ENCODE measurements around the gene DNAH10. TPM values are rescaled to one million over a fixed set of nuclear protein-coding genes. Genes with fewer than 3 reads are reported as not detected.

Gene DNAH10
- total RNA-seq, 1 donor from 2014 or later, result 0.16 TPM

DNA sequence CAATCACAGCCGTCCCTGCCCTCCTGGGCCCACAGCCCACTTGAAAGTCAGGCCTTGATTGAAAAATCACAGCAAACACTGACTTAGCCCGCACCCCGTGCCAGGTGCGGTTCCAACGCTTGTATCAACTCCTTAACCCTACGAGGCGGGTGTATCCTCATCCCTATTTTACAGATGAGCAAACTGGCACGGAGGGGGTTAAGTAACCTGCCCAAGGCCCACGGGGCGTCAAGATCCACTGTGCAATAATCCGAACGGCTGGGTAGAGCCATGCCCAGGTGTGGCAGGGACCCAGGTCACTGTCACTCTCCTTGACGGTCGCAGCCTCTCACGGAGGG, 583 bp downstream of the DNAH10 start:
- H3K4me3 Mint-ChIP-seq (ENCODE audit: unreplicated experiment), result peak overlapping the region; percentile 62

DNA sequence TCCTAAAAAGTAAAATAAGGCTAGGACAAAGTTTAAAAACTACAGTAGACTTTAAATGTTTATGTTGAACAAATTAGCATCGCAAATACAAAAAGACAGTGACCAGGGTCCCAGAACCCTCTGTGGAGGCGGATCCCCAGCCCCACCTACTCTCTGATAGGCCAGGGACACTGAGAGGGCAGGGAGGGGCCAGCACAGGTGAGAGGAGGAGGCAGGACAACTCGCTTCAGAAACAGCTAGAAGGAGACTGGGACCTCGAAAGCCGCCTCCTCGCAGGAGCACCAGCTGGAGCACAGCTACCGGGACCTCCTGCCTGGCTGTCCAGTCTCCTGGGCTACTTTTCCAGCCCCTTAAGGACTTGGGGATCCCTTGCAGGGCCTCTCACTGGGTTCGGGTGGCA, 992 bp downstream of the DNAH10 start:
- H3K36me3 Mint-ChIP-seq (ENCODE audit: unreplicated experiment), result peaks cover 6% of the 10 kb centered on the region
- no peak overlapping the region for H3K27ac Mint-ChIP-seq (ENCODE audit: unreplicated experiment)
- H3K27me3 Mint-ChIP-seq (ENCODE audit: unreplicated experiment), result peaks cover 6% of the 10 kb centered on the region
- H3K4me3 Mint-ChIP-seq (ENCODE audit: unreplicated experiment), result no peak overlapping the region
- no peak for DNase-seq (ENCODE audit: extremely low spot score, unreplicated experiment)
- H3K9me3 Mint-ChIP-seq (ENCODE audit: unreplicated experiment), result no peaks in the 10 kb centered on the region
- H3K4me1 Mint-ChIP-seq (ENCODE audit: unreplicated experiment), result peaks cover 9% of the 10 kb centered on the region
- TF ChIP-seq, protein P1, sequence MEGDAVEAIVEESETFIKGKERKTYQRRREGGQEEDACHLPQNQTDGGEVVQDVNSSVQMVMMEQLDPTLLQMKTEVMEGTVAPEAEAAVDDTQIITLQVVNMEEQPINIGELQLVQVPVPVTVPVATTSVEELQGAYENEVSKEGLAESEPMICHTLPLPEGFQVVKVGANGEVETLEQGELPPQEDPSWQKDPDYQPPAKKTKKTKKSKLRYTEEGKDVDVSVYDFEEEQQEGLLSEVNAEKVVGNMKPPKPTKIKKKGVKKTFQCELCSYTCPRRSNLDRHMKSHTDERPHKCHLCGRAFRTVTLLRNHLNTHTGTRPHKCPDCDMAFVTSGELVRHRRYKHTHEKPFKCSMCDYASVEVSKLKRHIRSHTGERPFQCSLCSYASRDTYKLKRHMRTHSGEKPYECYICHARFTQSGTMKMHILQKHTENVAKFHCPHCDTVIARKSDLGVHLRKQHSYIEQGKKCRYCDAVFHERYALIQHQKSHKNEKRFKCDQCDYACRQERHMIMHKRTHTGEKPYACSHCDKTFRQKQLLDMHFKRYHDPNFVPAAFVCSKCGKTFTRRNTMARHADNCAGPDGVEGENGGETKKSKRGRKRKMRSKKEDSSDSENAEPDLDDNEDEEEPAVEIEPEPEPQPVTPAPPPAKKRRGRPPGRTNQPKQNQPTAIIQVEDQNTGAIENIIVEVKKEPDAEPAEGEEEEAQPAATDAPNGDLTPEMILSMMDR (IDR thresholded peaks at IDR 0.05), result no peak

More for the DNA sequence above, 583 bp downstream of the DNAH10 start:
- DNase-seq (ENCODE audit: extremely low spot score, unreplicated experiment), result no peak
- Mint-ChIP-seq H3K9me3 (ENCODE audit: unreplicated experiment) (no peaks in the 10 kb centered on the region), H3K27ac (ENCODE audit: unreplicated experiment) (no peak overlapping the region), H3K4me1 (ENCODE audit: unreplicated experiment) (peaks cover 13% of the 10 kb centered on the region), H3K36me3 (ENCODE audit: unreplicated experiment) (peaks cover 10% of the 10 kb centered on the region), H3K27me3 (ENCODE audit: unreplicated experiment) (peaks cover 6% of the 10 kb centered on the region)
- TF ChIP-seq, protein P1 (IDR thresholded peaks at IDR 0.05), result no peak

DNA sequence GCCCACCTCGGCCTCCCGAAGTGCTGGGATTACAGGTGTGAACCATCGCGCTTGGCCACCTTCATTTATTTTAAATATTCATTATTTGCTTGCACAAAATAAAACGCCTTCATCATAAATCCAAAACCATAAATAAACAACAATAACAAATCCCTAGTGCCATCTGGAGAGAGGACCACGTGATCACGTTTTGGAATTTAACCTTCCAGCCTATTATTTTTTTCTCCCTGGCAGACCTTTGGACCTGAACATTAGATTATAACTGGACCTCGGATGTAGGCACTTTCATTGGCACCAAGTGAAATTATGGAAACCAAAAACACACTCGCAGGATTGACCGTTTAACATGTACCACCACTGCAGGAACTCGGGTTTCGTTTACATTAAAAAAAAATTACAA, 2.0 kb downstream of the DNAH10 start:
- no peak for DNase-seq (ENCODE audit: extremely low spot score, unreplicated experiment)
- Mint-ChIP-seq H3K9me3 (ENCODE audit: unreplicated experiment) (no peaks in the 10 kb centered on the region), H3K27me3 (ENCODE audit: unreplicated experiment) (peaks cover 6% of the 10 kb centered on the region), H3K36me3 (ENCODE audit: unreplicated experiment) (peaks cover 4% of the 10 kb centered on the region), H3K4me3 (ENCODE audit: unreplicated experiment) (no peak overlapping the region), H3K4me1 (ENCODE audit: unreplicated experiment) (peaks cover 7% of the 10 kb centered on the region), H3K27ac (ENCODE audit: unreplicated experiment) (no peak overlapping the region)
- TF ChIP-seq, protein P1 (IDR thresholded peaks at IDR 0.05), result no peak

DNA sequence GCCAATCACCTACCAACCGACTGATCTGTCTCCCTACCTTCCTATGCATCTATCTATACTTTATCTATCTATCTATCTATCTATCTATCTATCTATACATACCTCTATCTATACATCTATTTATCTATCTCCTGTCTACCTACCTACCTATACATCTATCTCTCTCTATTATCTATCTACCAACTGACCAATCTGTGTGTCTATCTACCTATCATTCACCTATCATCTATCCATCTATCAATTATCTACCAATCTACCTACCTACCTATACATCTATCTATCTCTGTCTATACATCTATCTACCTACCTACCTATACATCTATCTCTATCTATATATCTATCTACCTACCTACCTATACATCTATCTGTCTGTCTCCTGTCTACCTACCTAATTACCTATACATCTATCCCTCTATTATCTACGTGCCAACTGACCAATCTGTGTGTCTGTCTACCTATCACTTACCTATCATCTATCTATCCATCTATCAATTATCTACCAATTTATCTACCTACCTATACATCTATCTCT, 3.5 kb downstream of the DNAH10 start:
- Mint-ChIP-seq H3K27me3 (ENCODE audit: unreplicated experiment) (peaks cover 6% of the 10 kb centered on the region), H3K27ac (ENCODE audit: unreplicated experiment) (no peak overlapping the region), H3K4me1 (ENCODE audit: unreplicated experiment) (peaks cover 7% of the 10 kb centered on the region), H3K9me3 (ENCODE audit: unreplicated experiment) (no peaks in the 10 kb centered on the region), H3K4me3 (ENCODE audit: unreplicated experiment) (no peak overlapping the region), H3K36me3 (ENCODE audit: unreplicated experiment) (no peaks in the 10 kb centered on the region)
- TF ChIP-seq, protein P1 (IDR thresholded peaks at IDR 0.05), result no peak
- DNase-seq (ENCODE audit: extremely low spot score, unreplicated experiment), result no peak

DNA sequence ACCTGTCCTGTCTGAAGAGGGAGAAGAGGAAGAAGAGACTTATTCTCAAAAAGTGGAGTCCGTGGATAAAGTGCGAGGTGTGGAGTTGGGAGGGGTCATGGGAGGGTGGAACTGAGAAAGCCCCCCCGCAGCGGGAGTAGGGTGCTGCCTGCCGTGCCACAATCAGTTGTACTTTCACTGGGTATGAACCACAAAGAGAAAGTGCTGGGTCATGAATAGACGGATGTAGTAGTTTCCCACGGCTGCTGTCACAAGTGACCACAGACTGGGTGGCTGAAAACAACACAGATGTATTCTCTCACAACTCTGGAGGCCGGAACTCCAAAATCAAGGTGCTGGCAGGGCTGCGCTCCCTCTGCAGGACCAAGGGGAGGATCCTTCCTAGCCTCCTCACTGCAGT, 5.5 kb downstream of the DNAH10 start:
- DNase-seq (ENCODE audit: extremely low spot score, unreplicated experiment), result no peak
- Mint-ChIP-seq H3K9me3 (ENCODE audit: unreplicated experiment) (no peaks in the 10 kb centered on the region), H3K36me3 (ENCODE audit: unreplicated experiment) (no peaks in the 10 kb centered on the region), H3K27ac (ENCODE audit: unreplicated experiment) (no peak overlapping the region), H3K4me3 (ENCODE audit: unreplicated experiment) (no peak overlapping the region), H3K27me3 (ENCODE audit: unreplicated experiment) (peaks cover 22% of the 10 kb centered on the region), H3K4me1 (ENCODE audit: unreplicated experiment) (no peaks in the 10 kb centered on the region)
- TF ChIP-seq, protein P1 (IDR thresholded peaks at IDR 0.05), result no peak

Data from osteocyte (in vitro differentiated cells).